ENCODE results near the gene GRIK1. TPM values are rescaled to one million over a fixed set of nuclear protein-coding genes. Genes with fewer than 3 reads are reported as not detected.
A peak's percentile ranks its signal among the peaks of the same experiment; 100 is the strongest.

GRIK1 gene
- total RNA-seq, 1 donor from 2014 or later, result not detected

GRCh38 chr21:29506214-29506613 is 433.6 kb downstream of the GRIK1 start:
- no peak overlapping the region for H3K27ac Mint-ChIP-seq (ENCODE audit: unreplicated experiment)
- H3K27me3 Mint-ChIP-seq (ENCODE audit: unreplicated experiment), result no peaks in the 10 kb centered on the region
- H3K9me3 Mint-ChIP-seq (ENCODE audit: unreplicated experiment), result peaks cover 6% of the 10 kb centered on the region
- H3K4me1 Mint-ChIP-seq (ENCODE audit: unreplicated experiment), result peaks cover 28% of the 10 kb centered on the region
- DNase-seq (ENCODE audit: extremely low spot score, unreplicated experiment), result no peak
- H3K36me3 Mint-ChIP-seq (ENCODE audit: unreplicated experiment), result peaks cover 3% of the 10 kb centered on the region
- TF ChIP-seq CTCF (IDR thresholded peaks at IDR 0.05), result no peak
- no peak overlapping the region for H3K4me3 Mint-ChIP-seq (ENCODE audit: unreplicated experiment)

- H3K36me3 Mint-ChIP-seq (ENCODE audit: unreplicated experiment), result peaks cover 3% of the 10 kb centered on the region
- peaks cover 6% of the 10 kb centered on the region for H3K9me3 Mint-ChIP-seq (ENCODE audit: unreplicated experiment)
- DNase-seq (ENCODE audit: extremely low spot score, unreplicated experiment), result no peak
- no peaks in the 10 kb centered on the region for H3K27me3 Mint-ChIP-seq (ENCODE audit: unreplicated experiment)
- H3K4me3 Mint-ChIP-seq (ENCODE audit: unreplicated experiment), result no peak overlapping the region
- H3K27ac Mint-ChIP-seq (ENCODE audit: unreplicated experiment), result no peak overlapping the region
- TF ChIP-seq CTCF (IDR thresholded peaks at IDR 0.05), result no peak
- H3K4me1 Mint-ChIP-seq (ENCODE audit: unreplicated experiment), result peaks cover 32% of the 10 kb centered on the region
Observed at GRCh38 chr21:29504751-29505321, 435.0 kb downstream of the GRIK1 start.

GRCh38 chr21:29501451-29501850 is 438.3 kb downstream of the GRIK1 start:
- H3K36me3 Mint-ChIP-seq (ENCODE audit: unreplicated experiment), result peaks cover 11% of the 10 kb centered on the region
- peak overlapping the region; percentile 88 for H3K27ac Mint-ChIP-seq (ENCODE audit: unreplicated experiment)

GRCh38 chr21:29499734-29500343 is 440.0 kb downstream of the GRIK1 start:
- Mint-ChIP-seq H3K27me3 (ENCODE audit: unreplicated experiment) (no peaks in the 10 kb centered on the region), H3K9me3 (ENCODE audit: unreplicated experiment) (peaks cover 16% of the 10 kb centered on the region), H3K27ac (ENCODE audit: unreplicated experiment) (no peak overlapping the region), H3K36me3 (ENCODE audit: unreplicated experiment) (peaks cover 13% of the 10 kb centered on the region), H3K4me1 (ENCODE audit: unreplicated experiment) (peaks cover 32% of the 10 kb centered on the region), H3K4me3 (ENCODE audit: unreplicated experiment) (no peak overlapping the region)
- TF ChIP-seq CTCF (IDR thresholded peaks at IDR 0.05), result peak; percentile 54
- DNase-seq (ENCODE audit: extremely low spot score, unreplicated experiment), result no peak

More at GRCh38 chr21:29501451-29501850, 438.3 kb downstream of the GRIK1 start:
- no peak for TF ChIP-seq CTCF (IDR thresholded peaks at IDR 0.05)
- no peak overlapping the region for H3K4me3 Mint-ChIP-seq (ENCODE audit: unreplicated experiment)
- H3K27me3 Mint-ChIP-seq (ENCODE audit: unreplicated experiment), result no peaks in the 10 kb centered on the region
- DNase-seq (ENCODE audit: extremely low spot score, unreplicated experiment), result no peak
- H3K4me1 Mint-ChIP-seq (ENCODE audit: unreplicated experiment), result peaks cover 32% of the 10 kb centered on the region
- peaks cover 16% of the 10 kb centered on the region for H3K9me3 Mint-ChIP-seq (ENCODE audit: unreplicated experiment)

- Mint-ChIP-seq H3K36me3 (ENCODE audit: unreplicated experiment) (peaks cover 13% of the 10 kb centered on the region), H3K9me3 (ENCODE audit: unreplicated experiment) (peaks cover 16% of the 10 kb centered on the region), H3K4me1 (ENCODE audit: unreplicated experiment) (peaks cover 29% of the 10 kb centered on the region), H3K4me3 (ENCODE audit: unreplicated experiment) (no peak overlapping the region), H3K27me3 (ENCODE audit: unreplicated experiment) (no peaks in the 10 kb centered on the region), H3K27ac (ENCODE audit: unreplicated experiment) (no peak overlapping the region)
- no peak for DNase-seq (ENCODE audit: extremely low spot score, unreplicated experiment)
- TF ChIP-seq CTCF (IDR thresholded peaks at IDR 0.05), result no peak
Observed at GRCh38 chr21:29499229-29499628, 440.6 kb downstream of the GRIK1 start.
